ENCODE measurements around the gene GALNT16. TPM values are rescaled to one million over a fixed set of nuclear protein-coding genes. Genes with fewer than 3 reads are reported as not detected.
"Not testable (repeated sequence)": the region's sequence is repeated elsewhere in the genome, so short reads cannot be mapped to it uniquely, and the experiment has no call there.

GALNT16 gene
- 2.6 and 3.1 TPM in 2 replicates for total RNA-seq
- long read RNA-seq, full-length matches to known transcripts: 1 of 3 reads
- long read RNA-seq, partial matches to known transcripts: 0 of 3 reads
- long read RNA-seq, other reads (novel, unspliced or antisense): 2 of 3 reads

DNA sequence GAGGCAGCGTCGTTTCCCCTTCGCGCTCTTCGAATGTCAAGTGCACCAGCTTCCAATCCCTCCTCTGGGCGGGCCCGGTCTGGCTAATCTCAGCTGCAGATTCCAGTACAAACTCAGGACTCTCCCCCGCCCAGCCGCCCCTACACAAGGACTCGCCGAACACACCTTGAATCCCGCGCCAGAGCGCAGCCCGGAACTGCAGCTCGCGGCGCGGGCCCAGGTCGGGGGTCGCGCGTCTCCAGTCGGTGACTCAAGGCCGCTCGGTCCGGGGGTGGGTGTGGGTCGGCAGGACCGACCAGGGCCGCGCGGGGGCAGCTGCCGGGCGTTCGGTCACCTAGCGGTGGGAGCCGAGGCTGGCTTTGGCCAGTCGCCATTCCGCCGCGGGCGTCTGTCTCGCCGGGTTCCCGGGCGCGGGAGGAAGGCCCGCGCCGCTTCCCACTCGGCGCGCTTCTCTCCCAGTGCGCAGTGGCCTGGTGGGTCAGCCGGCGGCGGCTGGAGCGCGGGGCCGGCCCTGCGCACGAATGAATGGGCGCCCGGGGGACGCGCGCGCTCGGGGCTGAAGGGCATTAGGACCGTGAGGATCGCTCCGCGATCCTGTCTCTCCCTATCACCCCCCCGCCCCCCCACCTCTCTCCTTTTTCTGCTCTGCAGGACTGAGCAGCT lies at the start of gene GALNT16:
Gene GALNT16, plus strand, starts transcription at position 632 of the 663 bp plus-strand sequence. CDS start 133 bp downstream, outside the sequence.
- H3K27me3 Mint-ChIP-seq (ENCODE audit: unreplicated experiment): peaks cover 6% of the 10 kb centered on the region
- peak; percentile 45 for TF ChIP-seq CTCF (IDR thresholded peaks at IDR 0.05)
- H3K27ac Mint-ChIP-seq (ENCODE audit: unreplicated experiment): no peak within 1 kb of the TSS
- no peak for DNase-seq (ENCODE audit: extremely low spot score, unreplicated experiment)
- H3K4me1 Mint-ChIP-seq (ENCODE audit: unreplicated experiment): peaks cover 23% of the 10 kb centered on the region
- H3K9me3 Mint-ChIP-seq (ENCODE audit: unreplicated experiment): no peaks in the 10 kb centered on the region
- H3K36me3 Mint-ChIP-seq (ENCODE audit: unreplicated experiment): no peaks in the 10 kb centered on the region
- peak within 1 kb of the TSS; percentile 75 for H3K4me3 Mint-ChIP-seq (ENCODE audit: unreplicated experiment)

DNA sequence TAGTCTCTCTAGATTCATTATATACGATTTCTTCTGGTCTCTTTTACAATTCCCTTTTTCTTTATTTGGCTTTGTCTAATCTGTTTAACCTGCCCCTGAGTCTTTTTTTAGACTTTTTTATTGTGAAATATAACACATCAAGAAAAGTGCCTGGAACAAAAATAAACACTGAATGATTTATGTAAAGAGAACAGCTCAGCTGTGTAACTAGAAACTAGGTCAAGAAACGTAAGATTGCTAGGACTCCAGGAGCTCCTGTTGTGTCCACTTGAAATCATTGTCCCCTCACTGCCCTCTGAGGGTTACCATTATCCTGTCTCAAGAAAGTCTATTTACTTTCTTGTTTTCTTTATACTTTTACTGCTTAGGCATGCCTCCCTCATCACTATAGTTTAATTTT lies 45.6 kb upstream of the GALNT16 start:
- Mint-ChIP-seq H3K27ac (ENCODE audit: unreplicated experiment) (peak overlapping the region; percentile 27), H3K36me3 (ENCODE audit: unreplicated experiment) (peaks cover 28% of the 10 kb centered on the region)
- no peak for DNase-seq (ENCODE audit: extremely low spot score, unreplicated experiment)

GRCh38 chr14:69217663-69218062 lies 42.3 kb upstream of the GALNT16 start:
- not testable (repeated sequence) for H3K27me3 Mint-ChIP-seq (ENCODE audit: unreplicated experiment); H3K27ac Mint-ChIP-seq (ENCODE audit: unreplicated experiment); H3K4me3 Mint-ChIP-seq (ENCODE audit: unreplicated experiment); H3K9me3 Mint-ChIP-seq (ENCODE audit: unreplicated experiment); DNase-seq (ENCODE audit: extremely low spot score, unreplicated experiment); H3K4me1 Mint-ChIP-seq (ENCODE audit: unreplicated experiment)
- peaks cover 25% of the 10 kb centered on the region for H3K36me3 Mint-ChIP-seq (ENCODE audit: unreplicated experiment)

More for the DNA sequence above, 45.6 kb upstream of the GALNT16 start:
- no peak overlapping the region for H3K4me3 Mint-ChIP-seq (ENCODE audit: unreplicated experiment)
- no peaks in the 10 kb centered on the region for H3K27me3 Mint-ChIP-seq (ENCODE audit: unreplicated experiment)
- TF ChIP-seq CTCF (IDR thresholded peaks at IDR 0.05): no peak
- no peaks in the 10 kb centered on the region for H3K9me3 Mint-ChIP-seq (ENCODE audit: unreplicated experiment)
- peaks cover 6% of the 10 kb centered on the region for H3K4me1 Mint-ChIP-seq (ENCODE audit: unreplicated experiment)

- Mint-ChIP-seq H3K36me3 (ENCODE audit: unreplicated experiment) (peaks cover 25% of the 10 kb centered on the region), H3K27me3 (ENCODE audit: unreplicated experiment) (no peaks in the 10 kb centered on the region), H3K27ac (ENCODE audit: unreplicated experiment) (no peak overlapping the region), H3K4me3 (ENCODE audit: unreplicated experiment) (no peak overlapping the region), H3K4me1 (ENCODE audit: unreplicated experiment) (no peaks in the 10 kb centered on the region), H3K9me3 (ENCODE audit: unreplicated experiment) (no peaks in the 10 kb centered on the region)
- no peak for DNase-seq (ENCODE audit: extremely low spot score, unreplicated experiment)
- TF ChIP-seq CTCF (IDR thresholded peaks at IDR 0.05): no peak
Observed at GRCh38 chr14:69224946-69225345, 35.0 kb upstream of the GALNT16 start.

GRCh38 chr14:69226178-69226577 lies 33.8 kb upstream of the GALNT16 start:
- Mint-ChIP-seq H3K4me3 (ENCODE audit: unreplicated experiment) (no peak overlapping the region), H3K4me1 (ENCODE audit: unreplicated experiment) (no peaks in the 10 kb centered on the region), H3K9me3 (ENCODE audit: unreplicated experiment) (no peaks in the 10 kb centered on the region), H3K36me3 (ENCODE audit: unreplicated experiment) (peaks cover 29% of the 10 kb centered on the region), H3K27me3 (ENCODE audit: unreplicated experiment) (no peaks in the 10 kb centered on the region), H3K27ac (ENCODE audit: unreplicated experiment) (no peak overlapping the region)
- no peak for DNase-seq (ENCODE audit: extremely low spot score, unreplicated experiment)
- TF ChIP-seq CTCF (IDR thresholded peaks at IDR 0.05): no peak

All from osteocyte (in vitro differentiated cells).